Natural killer cell (primary cell): ENCODE measurements around the gene RBM20. TPM values are rescaled to one million over a fixed set of nuclear protein-coding genes. Genes with fewer than 3 reads are reported as not detected.
A peak's percentile ranks its signal among the peaks of the same experiment; 100 is the strongest.

Experiments used
- ATAC-seq, 3 donors: fragments of 150-1000 bp in 2 of 3; fragments of 200-7000 bp in 1 of 3; cut with Tn5 transposase; 1 replicate in 1 of 3; 2 replicates in 2 of 3; pipeline ENCODE4 v1.10.0; 2021; ENCODE audit warnings: mild to moderate bottlenecking in 2 of 3, moderate library complexity in 2 of 3
- DNase-seq, 2 donors: peaks; one replicate each; pipeline versions ENCODE4 v3.0.0 to v3.0.0-alpha.2; 2013 to 2021; ENCODE audit warnings: mixed read lengths in 1 of 2
- H3K27ac ChIP-seq: one replicate; pipeline ENCODE4 v1.5.1; 2013; ENCODE audit warnings: mild to moderate bottlenecking, low read length
- H3K27me3 ChIP-seq: one replicate; pipeline ENCODE4 v1.6.1; 2013; ENCODE audit warnings: low read length; ENCODE audit not compliant: control insufficient read depth, insufficient read depth
- H3K36me3 ChIP-seq: one replicate; pipeline ENCODE4 v1.6.1; 2013; ENCODE audit warnings: low read length; ENCODE audit not compliant: control insufficient read depth, insufficient read depth
- H3K4me1 ChIP-seq: one replicate; pipeline ENCODE4 v1.6.1; 2013; ENCODE audit warnings: low read length; ENCODE audit not compliant: control insufficient read depth, insufficient read depth
- H3K4me3 ChIP-seq: one replicate; pipeline ENCODE4 v1.5.1; 2013; ENCODE audit warnings: low read length
- H3K9me3 ChIP-seq: one replicate; pipeline ENCODE4 v1.6.1; 2013; ENCODE audit warnings: low read length; ENCODE audit not compliant: control insufficient read depth, insufficient read depth
- H3K27ac Mint-ChIP-seq, 2 donors: one replicate each; pipeline ENCODE4 v1.8.0; 2022; ENCODE audit warnings: mild to moderate bottlenecking in 2 of 2, mixed read lengths in 2 of 2, moderate library complexity in 1 of 2
- H3K27me3 Mint-ChIP-seq, 2 donors: one replicate each; pipeline ENCODE4 v1.8.0; 2022; ENCODE audit warnings: low read depth in 2 of 2, mixed read lengths in 2 of 2
- H3K36me3 Mint-ChIP-seq: one replicate; pipeline ENCODE4 v1.8.0; 2022; ENCODE audit warnings: mixed read lengths
- H3K4me1 Mint-ChIP-seq, 2 donors: one replicate each; pipeline ENCODE4 v1.8.0; 2022; ENCODE audit warnings: mixed read lengths in 2 of 2
- H3K4me3 Mint-ChIP-seq: one replicate; pipeline ENCODE4 v1.8.0; 2022; ENCODE audit warnings: mild to moderate bottlenecking, moderate library complexity, mixed read lengths
- H3K9me3 Mint-ChIP-seq, 2 donors: one replicate each; pipeline ENCODE4 v1.8.0; 2022; ENCODE audit warnings: mixed read lengths in 2 of 2
- CTCF ChIP-seq: fragments of 200-600 bp; IDR thresholded peaks from one replicate; pipeline ENCODE4 v1.8.0; 2022; ENCODE audit warnings: antibody characterized with exemption
- WGBS: methylation state at CpG from one replicate; pipeline ENCODE4 v1.1.7; 2013; ENCODE audit warnings: missing lambda C conversion rate; ENCODE audit not compliant: insufficient coverage; 5-methylcytosine and 5-hydroxymethylcytosine counted together
- intact Hi-C: fragments of 100-400 bp; cut with micrococcal nuclease; formaldehyde crosslinking; loops from one replicate; pipeline ENCODE4 v1.14.2; 2022
- total RNA-seq, 4 donors: library from RNA; stranded (reverse); fragments of 120-200 nt in 1 of 4; gene quantifications; one replicate each; pipeline versions ENCODE4 v1.2.3 to v1.2.4, GENCODE V29; 2013 to 2022

RBM20 gene
- total RNA-seq, 3 donors from 2014 or later (not counting 1 experiment from before 2014, with no cell fraction given), result 0.35 TPM; not detected in 2

- Mint-ChIP-seq H3K27ac (peak overlapping the region; percentile 85 to 87), H3K27me3 (peaks cover 5 to 11% of the 10 kb centered on the region in 2 donors), H3K4me1 (peaks cover 63 to 70% of the 10 kb centered on the region in 2 donors), H3K4me3 (peak overlapping the region; percentile 83), H3K36me3 (no peaks in the 10 kb centered on the region), H3K9me3 (peaks cover 0 to 3% of the 10 kb centered on the region in 2 donors)
- H3K27me3 ChIP-seq, result no peaks in the 10 kb centered on the region
- no peak overlapping the region for H3K4me3 ChIP-seq
- ATAC-seq, result peak; percentile 86 to 92 (median 87)
- 19% methylated on average over 3 of the region's 3 CpGs for WGBS
- no peaks in the 10 kb centered on the region for H3K9me3 ChIP-seq
- peak overlapping the region; percentile 36 for H3K27ac ChIP-seq
- DNase-seq, result peak in 1 of 2 donors; percentile 67
- peaks cover 65% of the 10 kb centered on the region for H3K4me1 ChIP-seq
- no peak for TF ChIP-seq CTCF
- intact Hi-C loops, result loop anchor here (1.0 kb wide), 2 partner anchors 10 to 22 kb away; no protein-coding TSS in a partner anchor
- H3K36me3 ChIP-seq, result no peaks in the 10 kb centered on the region
Measured at GRCh38 chr10:110850099-110850498, 206.0 kb downstream of the RBM20 start.

GRCh38 chr10:110851020-110851612, 207.0 kb downstream of the RBM20 start:
- H3K27me3 ChIP-seq, result no peaks in the 10 kb centered on the region
- intact Hi-C loops, result no loop called here
- TF ChIP-seq CTCF, result no peak
- H3K36me3 Mint-ChIP-seq, result no peaks in the 10 kb centered on the region
- WGBS, result 14% methylated on average over 6 of the region's 8 CpGs
- no peak for ATAC-seq
- H3K9me3 Mint-ChIP-seq, result peaks cover 0 to 3% of the 10 kb centered on the region in 2 donors
- peak overlapping the region; percentile 83 for H3K4me3 Mint-ChIP-seq
- H3K4me1 Mint-ChIP-seq, result peaks cover 58 to 59% of the 10 kb centered on the region in 2 donors
- peaks cover 4 to 11% of the 10 kb centered on the region in 2 donors for H3K27me3 Mint-ChIP-seq
- no peaks in the 10 kb centered on the region for H3K9me3 ChIP-seq
- H3K4me3 ChIP-seq, result no peak overlapping the region
- H3K27ac Mint-ChIP-seq, result peak overlapping the region in 1 of 2 donors; percentile 85
- DNase-seq, result peak in 1 of 2 donors; percentile 57
- no peaks in the 10 kb centered on the region for H3K36me3 ChIP-seq
- H3K27ac ChIP-seq, result no peak overlapping the region
- H3K4me1 ChIP-seq, result peaks cover 55% of the 10 kb centered on the region

DNA sequence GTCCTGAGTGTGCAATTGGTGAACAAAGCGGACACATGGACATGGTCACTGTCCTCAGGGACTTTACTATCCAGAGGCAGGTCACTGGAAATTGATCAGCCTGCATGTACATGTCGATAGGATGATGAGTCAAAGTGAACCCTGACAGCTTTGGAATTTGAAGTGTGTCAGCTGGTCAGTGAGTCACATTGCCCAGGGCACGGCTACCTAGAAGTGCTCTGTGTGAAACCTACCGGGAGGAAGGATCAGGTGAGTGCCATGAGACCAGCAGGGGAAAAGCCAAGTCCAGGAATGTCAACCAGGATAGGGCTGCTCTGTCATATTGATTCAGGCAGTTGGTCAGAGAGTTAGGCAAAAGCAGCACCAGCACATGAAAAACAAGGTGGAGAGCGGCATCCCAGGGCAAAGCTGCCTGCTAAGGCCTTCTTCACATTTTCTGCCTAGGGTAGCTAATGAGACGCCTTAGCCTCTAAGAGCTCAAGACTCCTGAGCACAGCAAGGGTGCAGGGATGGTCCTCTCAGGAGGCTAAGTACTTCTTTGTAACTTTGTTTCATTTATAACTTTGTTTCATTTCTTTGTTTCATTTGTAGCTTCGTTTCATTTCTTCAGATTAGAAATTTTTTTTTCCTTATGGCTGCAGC, 208.2 kb downstream of the RBM20 start:
- no peaks in the 10 kb centered on the region for H3K9me3 ChIP-seq
- no peaks in the 10 kb centered on the region for H3K27me3 ChIP-seq
- H3K36me3 ChIP-seq, result no peaks in the 10 kb centered on the region
- peaks cover 47% of the 10 kb centered on the region for H3K4me1 ChIP-seq
- TF ChIP-seq CTCF, result no peak
- Mint-ChIP-seq H3K27me3 (peaks cover 0 to 3% of the 10 kb centered on the region in 2 donors), H3K4me1 (peaks cover 56% of the 10 kb centered on the region in 2 donors), H3K4me3 (peak overlapping the region; percentile 21), H3K9me3 (peaks cover 0 to 3% of the 10 kb centered on the region in 2 donors), H3K36me3 (no peaks in the 10 kb centered on the region), H3K27ac (no peak overlapping the region)
- ATAC-seq (no peak), DNase-seq (peak in 1 of 2 donors; percentile 29)
- 76% methylated on average over 7 of the region's 7 CpGs for WGBS
- no peak overlapping the region for H3K4me3 ChIP-seq
- no peak overlapping the region for H3K27ac ChIP-seq
- intact Hi-C loops, result no loop called here
